Adrenal gland (tissue), 12 donors: ENCODE results near the gene NAIF1. TPM values are rescaled to one million over a fixed set of nuclear protein-coding genes. Genes with fewer than 3 reads are reported as not detected.
A peak's percentile ranks its signal among the peaks of the same experiment; 100 is the strongest.

Experiments used
- DNase-seq, 7 donors: peaks; one replicate each; pipeline ENCODE4 v3.0.0-alpha.2; 2019 to 2020
- H3K27ac ChIP-seq, 5 donors: fragments of 200-600 bp; sonication (generic) in 4 of 5; 1 replicate in 3 of 5; 2 replicates in 2 of 5; pipeline versions ENCODE4 v1.5.1 to v1.8.0; 2016 to 2020; ENCODE audit warnings: mild to moderate bottlenecking in 1 of 5
- H3K27me3 ChIP-seq: fragments of 200-600 bp; 2 replicates; pipeline ENCODE4 v1.8.0; 2021
- H3K36me3 ChIP-seq, 2 donors: fragments of 200-600 bp; replicated peaks in 1 of 2; 1 replicate in 1 of 2; 2 replicates in 1 of 2; pipeline versions ENCODE4 v1.5.1 to v1.8.0; 2018 to 2022
- H3K4me1 ChIP-seq, 2 donors: fragments of 200-600 bp; replicated peaks in 1 of 2; 1 replicate in 1 of 2; 2 replicates in 1 of 2; pipeline versions ENCODE4 v1.5.1 to v1.8.0; 2018 to 2021
- H3K4me3 ChIP-seq, 4 donors: fragments of 200-600 bp; sonication (generic) in 3 of 4; one replicate each; pipeline ENCODE4 v1.5.1; 2016 to 2018
- H3K9me3 ChIP-seq, 3 donors: fragments of 200-600 bp; sonication (generic) in 1 of 3; replicated peaks in 1 of 3; 1 replicate in 2 of 3; 2 replicates in 1 of 3; pipeline versions ENCODE4 v1.5.1 to v1.8.0; 2016 to 2021
- CTCF ChIP-seq, 6 experiments: fragments of 450-650 bp in 4 of 6; fragments of 200-600 bp in 2 of 6; sonication (generic) in 1 of 6; IDR thresholded peaks; 1 replicate in 5 of 6; 2 replicates in 1 of 6; pipeline versions ENCODE4 v1.5.1 to v1.8.0; 2016 to 2021; ENCODE audit warnings: antibody characterized with exemption in 6 of 6, mild to moderate bottlenecking in 2 of 6, moderate library complexity in 1 of 6
- POLR2A ChIP-seq, 2 donors: fragments of 450-650 bp; IDR thresholded peaks; one replicate each; pipeline ENCODE4 v1.6.1; 2017; ENCODE audit warnings: antibody characterized with exemption in 2 of 2, mild to moderate bottlenecking in 2 of 2, moderate library complexity in 1 of 2
- WGBS, 4 donors: extraction: QIAGEN DNeasy Blood & Tissue Kit in 2 of 4; methylation state at CpG; one replicate each; pipeline versions ENCODE4 v1.1.5 to v1.1.7; 2013 to 2017; 5-methylcytosine and 5-hydroxymethylcytosine counted together
- intact Hi-C, 2 donors: fragments of 100-400 bp; cut with DNase I; formaldehyde crosslinking; loops; one replicate each; pipeline versions ENCODE4 v1.14.1 to v1.15.0; 2022 to 2023
- polyA plus RNA-seq, 3 donors: library from polyadenylated mRNA; stranded (reverse); fragments of 200-250 nt in 2 of 3; fragments of 350-450 nt in 1 of 3; fragmentation: Illumina TruSeq in 1 of 3; extraction: RNeasy Lipid Tissue Mini Kit (QIAGEN cat#74804) in 1 of 3; gene quantifications; one replicate each; pipeline ENCODE4 v1.2.3, GENCODE V29; 2013 to 2014
- total RNA-seq, 9 donors: library from RNA; depleted of rRNA in 4 of 9; stranded (reverse); fragments of >200 nt in 4 of 9; fragments of 120-200 nt in 1 of 9; fragmentation: NEBNext Ultra II Directional in 1 of 9; extraction: Animal tissue kit (Norgen Biotek cat#: 25700) in 1 of 9; gene quantifications; one replicate each; pipeline versions ENCODE4 v1.1.0 to v1.2.4, GENCODE V29; 2013 to 2023
- donor health status: healthy with polysubstance abuse.
- donor health status: Bipolar disorder and iron deficiency.
- donor health status: DM: yes; HTN: yes; CAD: no.
- donor health status: DM: no; HTN: no; CAD: no.
- donor health status: DM: no; HTN: no; CAD: no.
- donor health status: DM: yes; HTN: yes; CAD: no.

The NAIF1 gene
- total and polyA plus RNA-seq, 12 donors = 6.6 to 20.7 (median 12.2) TPM

- intact Hi-C loops = no loop called here
- H3K27me3 ChIP-seq = no peaks in the 10 kb centered on the region
- no peak overlapping the region for H3K4me3 ChIP-seq
- 43 to 69% (median 66%) methylated on average over 6 to 8 of the region's 8 CpGs for WGBS, 4 donors
- no peak for DNase-seq
- H3K27ac ChIP-seq = peak overlapping the region in 4 of 5 donors; percentile 10 to 98 (median 74)
- H3K9me3 ChIP-seq = no peaks in the 10 kb centered on the region
- peaks cover 0 to 73% of the 10 kb centered on the region in 2 donors for H3K36me3 ChIP-seq
- no peak for TF ChIP-seq POLR2A (IDR thresholded peaks at IDR 0.05)
- H3K4me1 ChIP-seq = peaks cover 39 to 51% of the 10 kb centered on the region in 2 donors
Measured at GRCh38 chr9:128103589-128103962, 36.5 kb upstream of the NAIF1 start.

GRCh38 chr9:128102861-128103588 is 35.9 kb upstream of the NAIF1 start:
- WGBS, 4 donors = 81 to 90% (median 86%) methylated on average over 16 to 23 of the region's 23 CpGs
- intact Hi-C loops = no loop called here

GRCh38 chr9:128102196-128102595 is 35.1 kb upstream of the NAIF1 start:
- Histone ChIP-seq H3K27ac (peak overlapping the region in 3 of 5 donors; percentile 24 to 98 (median 92)), H3K9me3 (no peaks in the 10 kb centered on the region), H3K4me1 (peaks cover 47 to 63% of the 10 kb centered on the region in 2 donors), H3K36me3 (peaks cover 0 to 59% of the 10 kb centered on the region in 2 donors), H3K27me3 (no peaks in the 10 kb centered on the region), H3K4me3 (no peak overlapping the region)
- intact Hi-C loops = no loop called here
- 83 to 87% (median 86%) methylated on average over 9 to 13 of the region's 13 CpGs for WGBS, 4 donors
- no peak for DNase-seq
- TF ChIP-seq CTCF (IDR thresholded peaks at IDR 0.05) = no peak
- no peak for TF ChIP-seq POLR2A (IDR thresholded peaks at IDR 0.05)

More at GRCh38 chr9:128102861-128103588, 35.9 kb upstream of the NAIF1 start:
- Histone ChIP-seq H3K4me3 (no peak overlapping the region), H3K36me3 (peaks cover 0 to 67% of the 10 kb centered on the region in 2 donors), H3K4me1 (peaks cover 42 to 55% of the 10 kb centered on the region in 2 donors), H3K27ac (peak overlapping the region in 3 of 5 donors; percentile 55 to 98 (median 92)), H3K9me3 (no peaks in the 10 kb centered on the region), H3K27me3 (no peaks in the 10 kb centered on the region)
- DNase-seq = peak in 6 of 7 donors; percentile 55 to 84 (median 64)
- no peak for TF ChIP-seq CTCF (IDR thresholded peaks at IDR 0.05)
- no peak for TF ChIP-seq POLR2A (IDR thresholded peaks at IDR 0.05)

- peaks cover 47 to 67% of the 10 kb centered on the region in 2 donors for H3K4me1 ChIP-seq
- intact Hi-C loops = no loop called here
Measured at GRCh38 chr9:128101690-128102089, 34.6 kb upstream of the NAIF1 start.

More at GRCh38 chr9:128101690-128102089, 34.6 kb upstream of the NAIF1 start:
- H3K27ac ChIP-seq = peak overlapping the region in 3 of 5 donors; percentile 24 to 98 (median 92)
- 64 to 84% (median 79%) methylated on average over 5 to 20 of the region's 20 CpGs for WGBS, 4 donors
- DNase-seq = peak in 3 of 7 donors; percentile 54 to 70 (median 60)
- H3K36me3 ChIP-seq = peaks cover 0 to 54% of the 10 kb centered on the region in 2 donors
- no peaks in the 10 kb centered on the region for H3K9me3 ChIP-seq
- no peak overlapping the region for H3K4me3 ChIP-seq
- H3K27me3 ChIP-seq = no peaks in the 10 kb centered on the region
- TF ChIP-seq CTCF (IDR thresholded peaks at IDR 0.05) = no peak
